Stimulated activated CD8-positive, alpha-beta memory T cell treated with anti-CD3 and anti-CD28 coated beads, Interleukin-15, amount 100 ng/mL, for 48 hours (primary cell): ENCODE measurements around the gene INO80.

Experiments used
- DNase-seq, 2 donors: peaks; one replicate each; pipeline ENCODE4 v3.0.0-alpha.2; 2020; ENCODE audit warnings: low read depth in 2 of 2

Gene INO80

DNA sequence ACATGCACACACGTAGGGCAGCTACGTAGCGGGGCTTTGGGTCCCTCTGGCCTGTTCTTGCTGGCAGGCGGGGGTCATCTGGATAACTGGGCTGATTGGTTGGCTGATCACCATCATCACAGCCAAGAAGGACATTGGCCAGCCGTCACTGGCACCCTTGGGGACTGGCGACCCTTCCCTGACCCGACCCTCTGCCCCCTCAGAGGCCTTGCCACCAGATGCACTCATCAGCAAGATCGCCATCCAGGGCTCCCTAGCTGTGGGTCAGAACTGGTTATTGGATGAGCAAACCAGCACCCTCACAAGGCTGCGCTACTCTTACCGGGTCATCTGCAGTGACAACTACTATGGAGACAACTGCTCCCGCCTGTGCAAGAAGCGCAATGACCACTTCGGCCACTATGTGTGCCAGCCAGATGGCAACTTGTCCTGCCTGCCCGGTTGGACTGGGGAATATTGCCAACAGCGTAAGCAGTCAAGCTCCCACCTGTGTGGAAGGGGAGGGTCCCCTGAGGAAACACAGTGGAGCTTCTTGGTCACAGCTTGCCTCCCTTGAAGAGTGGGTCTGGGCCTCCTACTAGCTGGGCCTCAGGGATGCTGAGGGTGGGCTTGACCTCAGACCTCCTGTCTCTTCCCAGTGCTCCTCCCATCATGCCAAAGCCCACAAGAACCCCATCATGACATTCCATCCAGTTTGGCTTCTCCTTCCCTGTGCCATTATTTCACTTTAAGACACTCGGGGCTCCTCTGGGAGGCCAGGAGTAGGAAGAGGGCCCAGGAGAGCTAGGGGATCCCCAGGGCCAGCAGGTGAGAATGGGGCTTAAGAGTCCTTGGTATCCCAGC is 184.6 kb downstream of the INO80 start:
- no peak for DNase-seq

DNA sequence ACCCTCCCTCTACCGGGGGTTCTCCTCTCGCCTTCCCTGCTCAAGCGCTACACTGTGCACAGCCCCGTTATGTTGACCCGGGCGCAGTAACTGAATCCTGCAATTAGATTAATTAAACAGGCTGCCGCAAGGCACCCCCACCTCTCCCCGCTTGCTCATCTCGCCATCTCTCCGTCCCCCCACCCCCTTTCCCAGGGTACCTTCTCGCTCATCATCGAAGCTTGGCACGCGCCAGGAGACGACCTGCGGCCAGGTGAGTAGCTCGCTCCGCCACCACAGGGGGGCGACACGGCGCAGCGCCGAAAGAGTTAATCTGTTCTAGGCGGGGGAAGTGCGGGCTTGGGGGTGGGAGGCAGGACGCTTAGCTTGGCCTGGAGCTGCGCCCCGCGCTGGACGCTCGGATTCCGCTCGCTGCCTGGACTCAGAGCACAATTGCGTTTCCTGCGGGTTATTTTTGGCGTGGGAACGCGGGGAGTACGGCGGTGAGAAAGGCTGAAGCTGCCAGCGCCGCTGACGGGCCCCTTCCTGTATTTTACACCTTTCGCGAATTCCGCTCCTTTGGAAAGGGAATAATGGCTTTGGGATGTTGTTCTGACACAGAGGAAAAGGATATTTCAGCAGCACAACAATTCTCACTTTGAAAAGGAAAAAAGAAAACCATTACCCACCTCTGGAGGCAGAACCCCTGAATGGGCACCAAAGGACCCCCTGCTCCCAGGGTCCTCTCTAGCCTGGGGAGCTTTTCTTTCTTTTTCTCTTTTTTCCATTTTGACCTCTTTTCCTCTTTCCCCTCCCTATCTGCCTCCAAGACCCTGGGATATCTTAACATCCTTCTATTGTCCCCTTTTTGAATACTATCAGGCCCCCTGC is 185.4 kb downstream of the INO80 start:
- peak in 1 of 2 donors; percentile 44 for DNase-seq

DNA sequence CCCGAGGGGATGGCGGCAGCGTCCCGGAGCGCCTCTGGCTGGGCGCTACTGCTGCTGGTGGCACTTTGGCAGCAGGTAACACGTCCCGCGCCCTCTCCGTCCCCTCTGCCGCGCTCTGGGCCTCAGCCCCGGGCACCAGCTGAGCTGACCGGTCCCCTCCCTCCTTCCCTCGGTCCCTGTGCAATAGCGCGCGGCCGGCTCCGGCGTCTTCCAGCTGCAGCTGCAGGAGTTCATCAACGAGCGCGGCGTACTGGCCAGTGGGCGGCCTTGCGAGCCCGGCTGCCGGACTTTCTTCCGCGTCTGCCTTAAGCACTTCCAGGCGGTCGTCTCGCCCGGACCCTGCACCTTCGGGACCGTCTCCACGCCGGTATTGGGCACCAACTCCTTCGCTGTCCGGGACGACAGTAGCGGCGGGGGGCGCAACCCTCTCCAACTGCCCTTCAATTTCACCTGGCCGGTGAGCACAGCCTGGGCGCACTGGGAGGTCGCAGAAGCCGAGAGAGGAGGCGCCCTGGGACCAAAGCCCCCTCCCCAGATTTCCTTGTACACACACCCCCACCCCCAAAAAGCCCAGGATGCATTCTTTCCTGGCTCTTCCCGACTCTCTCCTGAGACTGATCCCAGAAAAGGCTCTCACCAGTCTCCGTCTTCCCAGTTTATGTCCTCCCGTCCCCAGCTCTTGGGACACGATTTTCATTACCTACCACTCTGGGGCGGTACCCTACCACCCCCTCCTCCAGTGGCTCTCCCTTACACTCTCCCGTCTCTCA is 186.2 kb downstream of the INO80 start:
- no peak for DNase-seq
